Measurements from ENCODE around the gene FMN2.
"Not testable (repeated sequence)": the region's sequence is repeated elsewhere in the genome, so short reads cannot be mapped to it uniquely, and the experiment has no call there.

Gene FMN2

GRCh38 chr1:240401731-240402130 is 310.0 kb downstream of the FMN2 start:
- no peaks in the 10 kb centered on the region for H3K4me1 Mint-ChIP-seq
- H3K9me3 Mint-ChIP-seq: peaks cover 5% of the 10 kb centered on the region
- H3K27ac Mint-ChIP-seq: no peak overlapping the region
- H3K4me3 Mint-ChIP-seq: no peak overlapping the region
- H3K27me3 Mint-ChIP-seq: peaks cover 2% of the 10 kb centered on the region
- H3K36me3 Mint-ChIP-seq: no peaks in the 10 kb centered on the region

- no peak overlapping the region for H3K27ac Mint-ChIP-seq
- no peaks in the 10 kb centered on the region for H3K4me1 Mint-ChIP-seq
- no peaks in the 10 kb centered on the region for H3K36me3 Mint-ChIP-seq
- H3K9me3 Mint-ChIP-seq: no peaks in the 10 kb centered on the region
- H3K4me3 Mint-ChIP-seq: no peak overlapping the region
- H3K27me3 Mint-ChIP-seq: peaks cover 2% of the 10 kb centered on the region
Observed at GRCh38 chr1:240402326-240402725, 310.6 kb downstream of the FMN2 start.

DNA sequence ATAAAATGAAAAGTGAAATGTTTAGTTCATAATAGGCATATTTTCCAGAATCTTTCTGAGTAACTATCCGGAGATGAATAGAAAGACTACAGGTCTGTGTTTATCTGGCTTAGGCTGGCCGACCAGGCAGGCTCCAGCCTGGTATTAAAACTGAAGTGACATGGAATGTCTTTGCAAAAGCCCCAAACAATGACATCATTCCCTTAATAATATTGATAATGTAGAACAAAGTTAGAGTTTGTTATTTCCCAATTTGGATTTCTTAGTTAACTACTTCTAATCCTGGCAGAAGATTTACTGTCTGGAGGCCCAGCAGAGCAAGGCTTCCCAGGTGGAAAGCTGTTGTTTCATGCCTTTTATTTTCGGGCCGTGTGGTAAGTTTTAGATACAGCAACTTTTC is 312.6 kb downstream of the FMN2 start:
- Mint-ChIP-seq H3K4me1 (no peaks in the 10 kb centered on the region), H3K4me3 (no peak overlapping the region), H3K36me3 (no peaks in the 10 kb centered on the region)

GRCh38 chr1:240405751-240406150 is 314.1 kb downstream of the FMN2 start:
- Mint-ChIP-seq H3K4me3 (no peak overlapping the region), H3K9me3 (no peaks in the 10 kb centered on the region), H3K27ac (no peak overlapping the region), H3K4me1 (no peaks in the 10 kb centered on the region), H3K36me3 (no peaks in the 10 kb centered on the region), H3K27me3 (peaks cover 2% of the 10 kb centered on the region)

More for the DNA sequence above, 312.6 kb downstream of the FMN2 start:
- peaks cover 2% of the 10 kb centered on the region for H3K27me3 Mint-ChIP-seq
- H3K27ac Mint-ChIP-seq: no peak overlapping the region
- H3K9me3 Mint-ChIP-seq: no peaks in the 10 kb centered on the region

GRCh38 chr1:240407407-240407806 is 315.7 kb downstream of the FMN2 start:
- Mint-ChIP-seq H3K27ac (no peak overlapping the region), H3K9me3 (peaks cover 8% of the 10 kb centered on the region), H3K4me3 (no peak overlapping the region), H3K4me1 (no peaks in the 10 kb centered on the region), H3K27me3 (peaks cover 2% of the 10 kb centered on the region), H3K36me3 (no peaks in the 10 kb centered on the region)

DNA sequence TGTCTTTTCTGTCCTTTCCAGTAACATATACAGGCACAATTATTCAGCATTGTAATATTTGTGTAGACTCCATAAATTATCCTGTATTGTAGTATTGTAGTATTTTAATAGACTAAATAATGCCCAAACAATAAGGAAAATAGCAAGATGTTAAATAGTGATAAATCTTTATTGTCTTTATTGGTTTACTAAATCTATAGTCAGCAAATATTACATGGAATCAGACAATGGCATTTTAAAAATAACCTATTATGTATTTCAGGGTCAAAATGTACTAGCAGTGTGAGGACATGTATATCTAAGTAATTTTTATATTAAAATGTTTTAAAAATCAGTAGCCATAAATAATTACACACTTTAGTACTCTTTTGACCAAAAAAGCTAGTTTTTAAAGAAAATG is 317.9 kb downstream of the FMN2 start:
- Mint-ChIP-seq H3K27ac (no peak overlapping the region), H3K4me1 (no peaks in the 10 kb centered on the region), H3K4me3 (no peak overlapping the region), H3K36me3 (no peaks in the 10 kb centered on the region), H3K9me3 (peaks cover 13% of the 10 kb centered on the region), H3K27me3 (peaks cover 2% of the 10 kb centered on the region)

DNA sequence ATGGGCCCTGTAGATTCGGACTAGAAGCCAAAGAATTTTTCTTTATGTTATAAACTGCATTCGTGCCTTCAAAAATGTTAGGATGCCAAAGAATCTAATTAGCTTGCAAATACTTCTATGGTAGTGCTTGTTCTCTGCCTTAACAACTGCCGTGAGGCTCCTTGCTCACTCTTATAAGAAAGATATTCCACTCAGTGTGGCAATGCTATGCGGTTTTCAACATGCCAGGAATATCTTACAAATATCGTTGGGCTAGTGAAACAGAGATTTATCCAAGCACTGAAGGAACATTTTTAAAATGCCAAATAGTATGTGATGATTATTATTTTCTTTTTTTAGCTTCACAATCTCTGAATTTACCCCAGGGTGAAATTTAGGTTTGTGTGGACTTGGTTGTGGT is 322.0 kb downstream of the FMN2 start:
- Mint-ChIP-seq H3K27me3 (no peaks in the 10 kb centered on the region), H3K36me3 (no peaks in the 10 kb centered on the region), H3K9me3 (peaks cover 13% of the 10 kb centered on the region), H3K4me3 (no peak overlapping the region), H3K27ac (no peak overlapping the region), H3K4me1 (no peaks in the 10 kb centered on the region)

DNA sequence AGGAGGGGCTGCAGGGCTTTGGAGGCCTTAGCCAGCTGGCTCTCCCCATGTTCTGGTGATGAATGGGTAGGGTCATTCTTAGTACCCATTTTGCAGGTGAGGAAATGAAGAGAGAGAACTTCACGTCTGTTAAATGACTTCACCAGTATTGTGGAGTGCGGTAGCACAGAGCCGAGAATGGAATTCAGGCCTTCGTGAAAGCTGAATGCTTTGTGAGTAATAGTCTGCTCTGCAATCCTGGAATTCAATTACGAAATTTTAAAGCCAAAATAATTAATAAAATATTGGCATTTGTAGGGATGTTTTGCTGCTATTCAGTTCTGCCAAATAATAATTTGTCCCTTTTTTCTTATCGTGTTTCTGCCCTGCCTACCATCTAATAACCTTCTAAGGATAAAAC is 322.6 kb downstream of the FMN2 start:
- H3K4me1 Mint-ChIP-seq: no peaks in the 10 kb centered on the region
- peaks cover 13% of the 10 kb centered on the region for H3K9me3 Mint-ChIP-seq
- H3K4me3 Mint-ChIP-seq: no peak overlapping the region
- H3K27me3 Mint-ChIP-seq: peaks cover 1% of the 10 kb centered on the region
- H3K27ac Mint-ChIP-seq: no peak overlapping the region
- H3K36me3 Mint-ChIP-seq: peaks cover 1% of the 10 kb centered on the region

DNA sequence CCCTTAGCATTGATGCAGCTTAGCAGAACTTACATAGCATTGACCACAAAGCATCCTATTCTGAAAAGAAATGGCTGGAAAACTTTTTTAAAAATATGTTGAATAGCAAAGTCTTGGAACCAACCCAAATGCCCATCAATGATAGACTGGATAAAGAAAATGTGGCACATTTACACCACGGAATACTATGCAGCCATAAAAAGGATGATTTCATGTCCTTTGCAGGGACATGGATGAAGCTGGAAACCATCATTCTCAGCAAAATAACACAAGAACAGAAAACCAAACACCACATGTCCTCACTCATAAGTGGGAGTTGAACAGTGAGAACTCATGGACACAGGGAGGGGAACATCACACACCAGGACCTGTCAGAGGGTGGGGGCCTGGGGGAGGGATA is 323.3 kb downstream of the FMN2 start:
- H3K9me3 Mint-ChIP-seq: peaks cover 13% of the 10 kb centered on the region
- H3K4me1 Mint-ChIP-seq, H3K4me3 Mint-ChIP-seq: not testable (repeated sequence)

DNA sequence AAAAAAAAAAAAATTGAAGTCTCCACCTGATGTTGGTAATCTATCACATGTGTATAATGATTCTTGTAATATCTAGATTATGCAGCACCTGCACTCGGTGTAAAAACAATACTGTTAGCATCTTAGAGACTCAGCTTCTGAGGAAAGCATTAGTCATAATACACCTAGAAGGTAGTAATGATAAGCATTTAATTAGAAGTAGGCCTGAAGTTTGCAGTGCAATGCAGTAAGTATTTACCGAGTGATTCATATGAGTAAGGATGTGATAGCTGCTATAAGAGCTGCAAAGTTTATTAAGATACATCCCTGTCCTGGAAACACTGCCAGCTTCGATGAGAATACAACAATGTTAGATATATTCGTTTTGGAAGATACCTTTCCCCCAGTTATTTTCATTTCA is 323.8 kb downstream of the FMN2 start:
- peaks cover 13% of the 10 kb centered on the region for H3K9me3 Mint-ChIP-seq
- H3K36me3 Mint-ChIP-seq: peaks cover 1% of the 10 kb centered on the region
- no peak overlapping the region for H3K4me3 Mint-ChIP-seq
- no peaks in the 10 kb centered on the region for H3K4me1 Mint-ChIP-seq
- peaks cover 1% of the 10 kb centered on the region for H3K27me3 Mint-ChIP-seq
- no peak overlapping the region for H3K27ac Mint-ChIP-seq

More for the DNA sequence above, 323.3 kb downstream of the FMN2 start:
- not testable (repeated sequence) for H3K27ac Mint-ChIP-seq, H3K36me3 Mint-ChIP-seq, H3K27me3 Mint-ChIP-seq

GRCh38 chr1:240417317-240417716 is 325.6 kb downstream of the FMN2 start:
- no peak overlapping the region for H3K27ac Mint-ChIP-seq
- no peaks in the 10 kb centered on the region for H3K4me1 Mint-ChIP-seq
- no peak overlapping the region for H3K4me3 Mint-ChIP-seq
- peaks cover 7% of the 10 kb centered on the region for H3K9me3 Mint-ChIP-seq
- peaks cover 1% of the 10 kb centered on the region for H3K36me3 Mint-ChIP-seq
- H3K27me3 Mint-ChIP-seq: peaks cover 1% of the 10 kb centered on the region

DNA sequence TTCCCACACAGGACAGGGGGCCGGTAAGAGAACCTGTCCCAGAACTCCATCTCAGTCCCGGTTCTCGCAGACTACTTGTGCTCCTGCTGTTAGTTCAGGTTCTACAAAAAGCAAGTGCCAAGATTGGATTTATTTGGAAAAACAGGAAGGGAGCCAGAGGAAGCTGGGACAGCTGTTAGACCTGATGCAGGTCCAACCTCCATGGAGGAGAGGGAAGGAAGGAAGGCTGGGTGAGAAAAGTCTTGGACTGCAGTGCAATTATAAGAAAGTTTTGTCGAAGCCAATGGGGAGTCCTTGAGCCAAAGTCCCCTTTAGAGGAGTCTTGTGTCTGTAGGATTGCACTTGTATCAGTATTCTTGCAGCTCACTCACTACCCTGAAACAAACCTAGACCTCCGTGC is 329.1 kb downstream of the FMN2 start:
- Mint-ChIP-seq H3K4me1 (no peaks in the 10 kb centered on the region), H3K9me3 (no peaks in the 10 kb centered on the region), H3K4me3 (no peak overlapping the region), H3K27me3 (peaks cover 1% of the 10 kb centered on the region), H3K36me3 (peaks cover 1% of the 10 kb centered on the region), H3K27ac (no peak overlapping the region)

DNA sequence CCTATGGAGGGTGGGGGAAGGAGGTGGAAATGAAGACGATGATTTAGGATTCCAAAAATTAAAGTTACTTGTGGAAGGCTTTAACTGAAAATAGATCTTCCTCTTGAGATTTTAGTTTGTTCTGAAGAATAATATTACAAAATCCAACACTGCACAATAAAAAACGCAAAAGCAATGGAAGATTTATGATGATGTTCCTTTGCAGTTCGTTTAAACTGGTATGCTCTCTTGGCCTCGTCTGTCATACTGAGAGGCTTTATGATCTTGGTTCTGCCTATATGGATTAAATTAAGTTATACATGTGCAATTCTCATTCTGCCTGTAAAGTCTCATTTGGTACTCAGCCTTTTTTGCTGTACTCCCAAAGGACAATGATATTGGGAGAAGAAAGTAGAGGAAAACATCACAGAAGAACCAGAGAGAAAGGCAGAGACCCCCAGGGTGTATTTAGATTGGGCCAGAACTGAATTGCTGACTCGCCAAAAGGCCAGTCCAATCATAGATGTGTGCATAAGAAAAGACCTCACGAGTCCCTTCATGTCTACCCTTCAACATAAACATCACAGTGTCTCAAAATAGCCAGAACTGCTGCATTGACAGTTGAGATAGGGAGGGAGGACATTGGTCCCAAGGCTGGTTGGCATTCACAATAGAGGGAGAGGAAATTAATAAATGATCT is 331.7 kb downstream of the FMN2 start:
- H3K4me3 Mint-ChIP-seq: no peak overlapping the region
- peaks cover 1% of the 10 kb centered on the region for H3K27me3 Mint-ChIP-seq
- no peaks in the 10 kb centered on the region for H3K9me3 Mint-ChIP-seq
- peaks cover 1% of the 10 kb centered on the region for H3K36me3 Mint-ChIP-seq
- no peaks in the 10 kb centered on the region for H3K4me1 Mint-ChIP-seq
- no peak overlapping the region for H3K27ac Mint-ChIP-seq

- Mint-ChIP-seq H3K36me3 (no peaks in the 10 kb centered on the region), H3K27me3 (no peaks in the 10 kb centered on the region), H3K4me1 (no peaks in the 10 kb centered on the region), H3K27ac (no peak overlapping the region), H3K9me3 (peaks cover 7% of the 10 kb centered on the region), H3K4me3 (no peak overlapping the region)
Observed at GRCh38 chr1:240424740-240425464, 333.2 kb downstream of the FMN2 start.

GRCh38 chr1:240426051-240426450 is 334.4 kb downstream of the FMN2 start:
- H3K4me3 Mint-ChIP-seq: no peak overlapping the region
- H3K4me1 Mint-ChIP-seq: no peaks in the 10 kb centered on the region
- H3K36me3 Mint-ChIP-seq: no peaks in the 10 kb centered on the region
- no peak overlapping the region for H3K27ac Mint-ChIP-seq
- no peaks in the 10 kb centered on the region for H3K27me3 Mint-ChIP-seq
- peaks cover 7% of the 10 kb centered on the region for H3K9me3 Mint-ChIP-seq

- no peak overlapping the region for H3K4me3 Mint-ChIP-seq
- no peaks in the 10 kb centered on the region for H3K4me1 Mint-ChIP-seq
- peaks cover 7% of the 10 kb centered on the region for H3K27me3 Mint-ChIP-seq
- no peaks in the 10 kb centered on the region for H3K9me3 Mint-ChIP-seq
- no peak overlapping the region for H3K27ac Mint-ChIP-seq
- H3K36me3 Mint-ChIP-seq: no peaks in the 10 kb centered on the region
Observed at GRCh38 chr1:240435996-240436566, 344.4 kb downstream of the FMN2 start.
